H1 (cell line): ENCODE measurements around the gene TSSC4. TPM values are rescaled to one million over a fixed set of nuclear protein-coding genes. Genes with fewer than 3 reads are reported as not detected.
A peak's percentile ranks its signal among the peaks of the same experiment; 100 is the strongest.

Experiments used
- CTCF ChIA-PET: fragments of 300-600 bp; sonication (Branson Sonifier 250); formaldehyde crosslinking; loops from one replicate; lab custom pipeline; 2021; ENCODE audit not compliant: partially characterized antibody; lab: Charles Lee
- POLR2A ChIA-PET: fragments of 300-600 bp; sonication (Branson Sonifier 250); formaldehyde crosslinking; loops from one replicate; lab custom pipeline; 2021; ENCODE audit warnings: inconsistent platforms; ENCODE audit not compliant: partially characterized antibody; lab: Charles Lee
- DNase-seq, 2 experiments: peaks; one replicate each; pipeline versions ENCODE4 v3.0.0 to v3.0.0-alpha.2; 2010 to 2022; ENCODE audit warnings: low spot score in 2 of 2, low read depth in 1 of 2, mixed read lengths in 1 of 2
- FAIRE-seq: peaks from 2 replicates; lab custom pipeline; 2011; peaks lifted over from hg19 to GRCh38; lab: Jason Lieb, UNC
- H2AFZ ChIP-seq: 2 replicates; pipeline ENCODE4 v1.8.1; 2012; ENCODE audit warnings: low read length, inconsistent platforms
- H2AK5ac ChIP-seq: 2 replicates; pipeline ENCODE4 v1.6.1; 2013; ENCODE audit warnings: low read depth, low read length
- H2BK120ac ChIP-seq: replicated peaks from 2 replicates; pipeline ENCODE3; 2013; ENCODE audit warnings: low read depth, low read length, inconsistent platforms
- H2BK12ac ChIP-seq: 2 replicates; pipeline ENCODE4 v1.6.1; 2013; ENCODE audit warnings: low read depth, low read length
- H2BK15ac ChIP-seq: 2 replicates; pipeline ENCODE4 v1.6.1; 2013; ENCODE audit warnings: low read length
- H2BK20ac ChIP-seq: 2 replicates; pipeline ENCODE4 v1.6.1; 2013; ENCODE audit warnings: low read length
- H2BK5ac ChIP-seq: 2 replicates; pipeline ENCODE4 v1.6.1; 2013; ENCODE audit warnings: low read depth, low read length
- H3K14ac ChIP-seq: 2 replicates; pipeline ENCODE4 v1.6.1; 2013; ENCODE audit warnings: inconsistent platforms; ENCODE audit not compliant: insufficient read length
- H3K18ac ChIP-seq: 2 replicates; pipeline ENCODE4 v1.6.1; 2013; ENCODE audit warnings: low read length; ENCODE audit errors: extremely low read depth
- H3K23ac ChIP-seq: 2 replicates; pipeline ENCODE4 v1.6.1; 2013; ENCODE audit warnings: inconsistent platforms; ENCODE audit not compliant: insufficient read length
- H3K23me2 ChIP-seq: 2 replicates; pipeline ENCODE4 v1.6.1; 2013; ENCODE audit warnings: low read depth, low read length
- H3K27ac ChIP-seq: 2 replicates; pipeline ENCODE4 v1.6.1; 2011; ENCODE audit warnings: low read depth, low read length, inconsistent platforms
- H3K27me3 ChIP-seq, 4 experiments: replicated peaks in 1 of 4; 1 replicate in 1 of 4; 2 replicates in 3 of 4; pipeline versions ENCODE4 v1.6.1 to v1.8.1; 2011 to 2013; ENCODE audit warnings: low read length in 3 of 4, mild to moderate bottlenecking in 3 of 4, inconsistent platforms in 2 of 4, mixed read lengths in 2 of 4, moderate library complexity in 1 of 4; ENCODE audit not compliant: control insufficient read depth in 3 of 4, insufficient read depth in 3 of 4; ENCODE audit errors: extremely low read depth in 1 of 4
- H3K36me3 ChIP-seq, 4 experiments: 2 replicates each; pipeline versions ENCODE4 v1.6.1 to v1.8.1; 2011 to 2013; ENCODE audit warnings: mild to moderate bottlenecking in 4 of 4, low read length in 3 of 4, moderate library complexity in 2 of 4, control low read depth in 1 of 4, inconsistent platforms in 1 of 4; ENCODE audit not compliant: insufficient read depth in 4 of 4, control insufficient read depth in 2 of 4
- H3K4ac ChIP-seq: replicated peaks from 2 replicates; pipeline ENCODE3; 2013; ENCODE audit warnings: low read length, low read depth, mixed read lengths, inconsistent platforms; ENCODE audit not compliant: insufficient read length
- H3K4me1 ChIP-seq, 4 experiments: replicated peaks in 1 of 4; 1 replicate in 1 of 4; 2 replicates in 3 of 4; pipeline versions ENCODE4 v1.6.1 to v1.8.1; 2011 to 2013; ENCODE audit warnings: low read length in 3 of 4, inconsistent platforms in 2 of 4, mixed read lengths in 1 of 4; ENCODE audit not compliant: insufficient read depth in 4 of 4, control insufficient read depth in 3 of 4
- H3K4me2 ChIP-seq, 2 experiments: 2 replicates each; pipeline versions ENCODE4 v1.6.1 to v1.8.1; 2011 to 2013; ENCODE audit warnings: low read depth in 2 of 2, low read length in 2 of 2, control low read depth in 1 of 2, inconsistent platforms in 1 of 2, mild to moderate bottlenecking in 1 of 2; ENCODE audit not compliant: insufficient read depth in 1 of 2
- H3K4me3 ChIP-seq, 4 experiments: fragments of 200-600, 300-600 bp in 1 of 4; sonication (generic), shearing (Covaris generic), sonication (Bioruptor Twin) in 1 of 4; 2 replicates each; pipeline versions ENCODE4 v1.5.1 to v1.8.1; 2011 to 2016; ENCODE audit warnings: low read length in 4 of 4, low read depth in 3 of 4, control low read depth in 2 of 4, inconsistent platforms in 2 of 4, mild to moderate bottlenecking in 2 of 4, mixed read lengths in 1 of 4, moderate library complexity in 1 of 4; ENCODE audit not compliant: insufficient read depth in 2 of 4; ENCODE audit errors: extremely low read depth in 1 of 4
- H3K56ac ChIP-seq: replicated peaks from 2 replicates; pipeline ENCODE3; 2013; ENCODE audit warnings: low read depth, mild to moderate bottlenecking, mixed read lengths, low read length, inconsistent platforms; ENCODE audit not compliant: insufficient read length
- H3K79me1 ChIP-seq: 2 replicates; pipeline ENCODE4 v1.6.1; 2013; ENCODE audit warnings: low read depth, low read length, control low read depth
- H3K79me2 ChIP-seq, 2 experiments: 2 replicates each; pipeline versions ENCODE4 v1.6.1 to v1.8.1; 2012 to 2013; ENCODE audit warnings: low read length in 2 of 2, mild to moderate bottlenecking in 2 of 2, inconsistent platforms in 1 of 2; ENCODE audit not compliant: insufficient read depth in 2 of 2, control insufficient read depth in 1 of 2
- H3K9ac ChIP-seq, 4 experiments: replicated peaks in 1 of 4; 1 replicate in 1 of 4; 2 replicates in 3 of 4; pipeline versions ENCODE4 v1.6.1 to v1.8.1; 2011 to 2013; ENCODE audit warnings: low read depth in 3 of 4, low read length in 3 of 4, control low read depth in 2 of 4, mild to moderate bottlenecking in 2 of 4, moderate library complexity in 2 of 4, inconsistent platforms in 1 of 4; ENCODE audit errors: extremely low read depth in 1 of 4
- H3K9me3 ChIP-seq, 2 experiments: 2 replicates each; pipeline versions ENCODE4 v1.6.1 to v1.8.1; 2012 to 2013; ENCODE audit warnings: mild to moderate bottlenecking in 2 of 2, moderate library complexity in 2 of 2, control low read depth in 1 of 2, inconsistent platforms in 1 of 2, low read depth in 1 of 2, low read length in 1 of 2, mixed read lengths in 1 of 2; ENCODE audit not compliant: insufficient read depth in 2 of 2
- H4K20me1 ChIP-seq, 2 experiments: replicated peaks in 1 of 2; 2 replicates each; pipeline versions ENCODE3 to v1.8.1; 2011 to 2013; ENCODE audit warnings: inconsistent platforms in 2 of 2, low read length in 2 of 2, mild to moderate bottlenecking in 1 of 2; ENCODE audit not compliant: insufficient read depth in 2 of 2, control insufficient read depth in 1 of 2
- H4K5ac ChIP-seq: 2 replicates; pipeline ENCODE4 v1.6.1; 2013; ENCODE audit warnings: low read length, low read depth, mixed read lengths, inconsistent platforms; ENCODE audit not compliant: insufficient read length
- H4K8ac ChIP-seq: 2 replicates; pipeline ENCODE4 v1.8.0; 2013; ENCODE audit warnings: mild to moderate bottlenecking, moderate library complexity, low read length, inconsistent platforms; ENCODE audit not compliant: insufficient read depth; ENCODE audit errors: extremely low read depth
- H4K91ac ChIP-seq: replicated peaks from 2 replicates; pipeline ENCODE3; 2013; ENCODE audit warnings: low read length, mixed read lengths, inconsistent platforms; ENCODE audit not compliant: insufficient read length
- CBX5 ChIP-seq: fragments of 300-800, 300-1000 bp; sonication (generic); IDR thresholded peaks from 2 replicates; pipeline ENCODE4 v1.7.1; 2016; ENCODE audit warnings: antibody characterized with exemption, low read length, low read depth
- HDAC6 ChIP-seq: IDR thresholded peaks from one replicate; pipeline ENCODE4 v1.7.1; 2012; ENCODE audit warnings: low read depth, mild to moderate bottlenecking, inconsistent platforms, low read length, moderate library complexity
- KDM4A ChIP-seq: IDR thresholded peaks from one replicate; pipeline ENCODE4 v1.7.1; 2012; ENCODE audit warnings: low read depth, mild to moderate bottlenecking, moderate library complexity, low read length, inconsistent platforms; ENCODE audit not compliant: severe bottlenecking
- POU5F1 ChIP-seq: IDR thresholded peaks from 2 replicates; pipeline ENCODE4 v1.6.1; 2011; ENCODE audit warnings: low read depth, mild to moderate bottlenecking, low read length, moderate library complexity
- SIX5 ChIP-seq: IDR thresholded peaks from 2 replicates; pipeline ENCODE4 v1.6.1; 2011; ENCODE audit warnings: mild to moderate bottlenecking, low read depth, low read length
- SP2 ChIP-seq: IDR thresholded peaks from 2 replicates; pipeline ENCODE4 v1.6.1; 2012; ENCODE audit warnings: mild to moderate bottlenecking, low read length, inconsistent platforms
- SUZ12 ChIP-seq: fragments of 200-600 bp; sonication (generic); IDR thresholded peaks from 2 replicates; pipeline ENCODE4 v1.6.1; 2012; ENCODE audit warnings: mild to moderate bottlenecking, inconsistent platforms, low read length, moderate library complexity, mixed read lengths
- ZNF274 ChIP-seq: IDR thresholded peaks from 2 replicates; pipeline ENCODE4 v1.7.0; 2012; ENCODE audit warnings: low read length, borderline replicate concordance; ENCODE audit errors: extremely low read depth
- WGBS, 2 experiments: shearing (Covaris generic) in 1 of 2; methylation state at CpG; one replicate each; pipeline versions ENCODE4 v1.1.6 to v1.1.7; 2013 to 2015; ENCODE audit warnings: low lambda C conversion rate in 2 of 2, mixed read lengths in 2 of 2, inconsistent platforms in 1 of 2, low coverage in 1 of 2, missing lambda C conversion rate in 1 of 2; ENCODE audit not compliant: insufficient replicate concordance in 2 of 2, insufficient coverage in 1 of 2, insufficient read length in 1 of 2; ENCODE audit errors: extremely low coverage in 1 of 2, missing lambda C conversion rate in 1 of 2; 5-methylcytosine and 5-hydroxymethylcytosine counted together
- polyA plus RNA-seq, 7 experiments: library from polyadenylated mRNA; depleted of rRNA in 3 of 7; stranded (reverse) in 5 of 7; unstranded in 2 of 7; fragments of >200 nt in 5 of 7; fragments of 200-250 nt in 2 of 7; gene quantifications; 1 replicate in 5 of 7; 2 replicates in 1 of 7; 4 replicates in 1 of 7; pipeline versions ENCODE4 v1.2.1 to v1.2.3, GENCODE V29; 2011 to 2013; ENCODE audit warnings: missing spikeins in 2 of 7, mixed read lengths in 2 of 7
- total RNA-seq: library from RNA; stranded (reverse); fragmentation: NEBNext Ultra II Directional; extraction: Animal tissue kit (Norgen Biotek cat#: 25700); gene quantifications from 2 replicates; pipeline ENCODE4 v1.2.1, GENCODE V29; 2021

The TSSC4 gene
- total and polyA plus RNA-seq, 2 of the 8 experiments (the other 6 are each of a cell fraction or from before 2014, with no cell fraction given) = 34.0 to 39.3 TPM

GRCh38 chr11:2432628-2433071 lies 32.1 kb downstream of the TSSC4 start:
- Histone ChIP-seq H2BK5ac (no peak overlapping the region), H3K27me3 (peaks cover 0 to 8% (median 4%) of the 10 kb centered on the region in 4 experiments; a peak in 3 of 7 replicates), H2AFZ (no peak overlapping the region), H3K9me3 (no peaks in the 10 kb centered on the region; a peak in 1 of 4 replicates), H4K5ac (no peak overlapping the region), H3K23me2 (peaks cover 26% of the 10 kb centered on the region; the same call in 1 of the 2 replicates), H3K4ac (no peak overlapping the region), H3K23ac (no peak overlapping the region), H3K27ac (no peak overlapping the region), H3K14ac (no peak overlapping the region), H3K36me3 (no peaks in the 10 kb centered on the region), H3K79me2 (no peaks in the 10 kb centered on the region), H3K9ac (no peak overlapping the region), H3K4me2 (no peak overlapping the region), H3K4me3 (no peak overlapping the region), H2BK20ac (no peak overlapping the region), H2BK15ac (no peak overlapping the region), H3K56ac (no peak overlapping the region), H2BK120ac (no peak overlapping the region), H4K20me1 (peaks cover 0 to 27% of the 10 kb centered on the region in 2 experiments), H2AK5ac (no peak overlapping the region), H3K79me1 (no peaks in the 10 kb centered on the region), H3K4me1 (no peaks in the 10 kb centered on the region; a peak in 1 of 7 replicates), H4K91ac (no peak overlapping the region), H4K8ac (peak overlapping the region; percentile 14; the same call in 1 of the 2 replicates), H3K18ac (no peak overlapping the region), H2BK12ac (no peak overlapping the region)
- POLR2A ChIA-PET = no interaction called here
- DNase-seq = no peak
- FAIRE-seq = no peak
- 98% methylated on average over 10 of the region's 13 CpGs; no CpG with 5 or more reads in 1 of the 2 experiments for WGBS, 2 experiments
- CTCF ChIA-PET = interaction anchor here (2.4 to 4.6 kb wide), 2 partner anchors 95 to 100 kb away, joined by 12 to 37 read pairs; no protein-coding TSS in a partner anchor
- no peak for TF ChIP-seq SIX5
- TF ChIP-seq SP2 = no peak
- TF ChIP-seq ZNF274 = no peak
- TF ChIP-seq POU5F1 = no peak
- no peak for TF ChIP-seq CBX5
- TF ChIP-seq HDAC6 = no peak
- TF ChIP-seq SUZ12 = no peak
- no peak for TF ChIP-seq KDM4A
